K562 (cell line): ENCODE measurements around the gene RNASE13.

Source experiments
- ADNP ChIP-seq: fragments of 200-800 bp; sonication (Bioruptor generic); IDR thresholded peaks from 2 replicates; pipeline ENCODE4 v1.6.1; 2016; ENCODE audit warnings: missing genetic modification characterization, missing compliant biosample characterization
- IRF2 ChIP-seq: sonication (generic); formaldehyde crosslinking; IDR thresholded peaks from 2 replicates; pipeline ENCODE4 v1.8.1; 2022; ENCODE audit warnings: mild to moderate bottlenecking, missing genetic modification reagents
- MYNN ChIP-seq, 2 experiments: sonication (generic); formaldehyde crosslinking in 1 of 2; IDR thresholded peaks; 2 replicates each; pipeline versions ENCODE4 v1.5.0 to v1.6.1; 2016 to 2020; ENCODE audit warnings: antibody characterized with exemption in 1 of 2, missing genetic modification reagents in 1 of 2
- SMARCB1 ChIP-seq: IDR thresholded peaks from 2 replicates; pipeline ENCODE4 v1.6.1; 2011; ENCODE audit warnings: improper control_type of control experiment, low read depth; ENCODE audit not compliant: insufficient read length
- TCF3 ChIP-seq: sonication (generic); formaldehyde crosslinking; IDR thresholded peaks from 2 replicates; pipeline ENCODE4 v1.4.0; 2020; ENCODE audit warnings: mild to moderate bottlenecking, missing genetic modification reagents
- YY1 ChIP-seq, 3 experiments: IDR thresholded peaks; 2 replicates each; pipeline ENCODE4 v1.6.1; 2011; ENCODE audit warnings: low read length in 2 of 3, mild to moderate bottlenecking in 2 of 3, moderate library complexity in 2 of 3, borderline replicate concordance in 1 of 3, control low read depth in 1 of 3, low read depth in 1 of 3; ENCODE audit not compliant: insufficient read depth in 3 of 3, insufficient replicate concordance in 2 of 3, control insufficient read depth in 1 of 3, insufficient read length in 1 of 3; ENCODE audit errors: extremely low read depth in 1 of 3
- ZNF778 ChIP-seq: fragments of 450-650 bp; formaldehyde crosslinking; IDR thresholded peaks from 2 replicates; pipeline ENCODE4 v1.4.0; 2020; ENCODE audit warnings: mild to moderate bottlenecking, moderate library complexity
- TF ChIP-seq, protein P1 (sequence below), 3 experiments: IDR thresholded peaks in 2 of 3; conservative IDR thresholded peaks in 1 of 3; 2 replicates each; pipeline ENCODE4 v1.5.1; 2011 to 2012; ENCODE audit warnings: low read length in 3 of 3, mild to moderate bottlenecking in 3 of 3, control low read depth in 2 of 3, improper control_type of control experiment in 1 of 3, inconsistent platforms in 1 of 3, low read depth in 1 of 3, mixed read lengths in 1 of 3, moderate library complexity in 1 of 3; ENCODE audit not compliant: insufficient read depth in 2 of 3
- TF ChIP-seq, protein P2 (sequence below): fragments of 250-450 bp; sonication (Bioruptor Pico); IDR thresholded peaks from 2 replicates; pipeline ENCODE4 v1.9.0; 2021; ENCODE audit warnings: mild to moderate bottlenecking, inconsistent platforms
- TF ChIP-seq, protein P3 (sequence below): IDR thresholded peaks from 3 replicates; pipeline ENCODE4 v1.6.1; 2011; ENCODE audit warnings: borderline replicate concordance, mild to moderate bottlenecking; ENCODE audit not compliant: insufficient read length, insufficient read depth

DNA sequence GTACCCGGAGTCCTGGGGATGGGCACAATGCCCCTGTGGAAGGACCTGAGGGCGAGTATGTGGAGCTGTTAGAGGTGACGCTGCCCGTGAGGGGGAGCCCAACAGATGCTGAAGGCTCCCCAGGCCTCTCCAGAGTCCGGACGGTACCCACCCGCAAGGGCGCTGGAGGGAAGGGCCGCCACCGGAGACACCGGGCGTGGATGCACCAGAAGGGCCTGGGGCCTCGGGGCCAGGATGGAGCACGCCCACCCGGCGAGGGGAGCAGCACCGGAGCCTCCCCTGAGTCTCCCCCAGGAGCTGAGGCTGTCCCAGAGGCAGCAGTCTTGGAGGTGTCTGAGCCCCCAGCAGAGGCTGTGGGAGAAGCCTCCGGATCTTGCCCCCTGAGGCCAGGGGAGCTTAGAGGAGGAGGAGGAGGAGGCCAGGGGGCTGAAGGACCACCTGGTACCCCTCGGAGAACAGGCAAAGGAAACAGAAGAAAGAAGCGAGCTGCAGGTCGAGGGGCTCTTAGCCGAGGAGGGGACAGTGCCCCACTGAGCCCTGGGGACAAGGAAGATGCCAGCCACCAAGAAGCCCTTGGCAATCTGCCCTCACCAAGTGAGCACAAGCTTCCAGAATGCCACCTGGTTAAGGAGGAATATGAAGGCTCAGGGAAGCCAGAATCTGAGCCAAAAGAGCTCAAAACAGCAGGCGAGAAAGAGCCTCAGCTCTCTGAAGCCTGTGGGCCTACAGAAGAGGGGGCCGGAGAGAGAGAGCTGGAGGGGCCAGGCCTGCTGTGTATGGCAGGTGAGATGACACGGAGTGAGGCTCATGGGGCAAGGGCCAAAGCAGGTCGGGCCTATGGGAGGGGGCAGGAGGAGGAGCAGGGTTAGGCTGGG is 40.0 kb upstream of the RNASE13 start:
- no peak for TF ChIP-seq ZNF778 (CRISPR knock-in tag)
- no peak for TF ChIP-seq YY1 (IDR thresholded peaks at IDR 0.05; ENCODE audit: borderline replicate concordance in 1 of 3, control insufficient read depth in 1 of 3, extremely low read depth in 1 of 3, insufficient read depth in 3 of 3, insufficient read length in 1 of 3, insufficient replicate concordance in 2 of 3, low read depth in 1 of 3, low read length in 2 of 3)
- TF ChIP-seq TCF3 (CRISPR knock-in tag), result no peak
- TF ChIP-seq, protein P1, sequence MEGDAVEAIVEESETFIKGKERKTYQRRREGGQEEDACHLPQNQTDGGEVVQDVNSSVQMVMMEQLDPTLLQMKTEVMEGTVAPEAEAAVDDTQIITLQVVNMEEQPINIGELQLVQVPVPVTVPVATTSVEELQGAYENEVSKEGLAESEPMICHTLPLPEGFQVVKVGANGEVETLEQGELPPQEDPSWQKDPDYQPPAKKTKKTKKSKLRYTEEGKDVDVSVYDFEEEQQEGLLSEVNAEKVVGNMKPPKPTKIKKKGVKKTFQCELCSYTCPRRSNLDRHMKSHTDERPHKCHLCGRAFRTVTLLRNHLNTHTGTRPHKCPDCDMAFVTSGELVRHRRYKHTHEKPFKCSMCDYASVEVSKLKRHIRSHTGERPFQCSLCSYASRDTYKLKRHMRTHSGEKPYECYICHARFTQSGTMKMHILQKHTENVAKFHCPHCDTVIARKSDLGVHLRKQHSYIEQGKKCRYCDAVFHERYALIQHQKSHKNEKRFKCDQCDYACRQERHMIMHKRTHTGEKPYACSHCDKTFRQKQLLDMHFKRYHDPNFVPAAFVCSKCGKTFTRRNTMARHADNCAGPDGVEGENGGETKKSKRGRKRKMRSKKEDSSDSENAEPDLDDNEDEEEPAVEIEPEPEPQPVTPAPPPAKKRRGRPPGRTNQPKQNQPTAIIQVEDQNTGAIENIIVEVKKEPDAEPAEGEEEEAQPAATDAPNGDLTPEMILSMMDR (IDR thresholded peaks at IDR 0.05 in 2 of 3, conservative IDR thresholded peaks at IDR 0.05 in 1 of 3; ENCODE audit: insufficient read depth in 2 of 3, low read depth in 1 of 3, low read length in 3 of 3), result no peak
- TF ChIP-seq ADNP (tag), result no peak
- TF ChIP-seq, protein P2, sequence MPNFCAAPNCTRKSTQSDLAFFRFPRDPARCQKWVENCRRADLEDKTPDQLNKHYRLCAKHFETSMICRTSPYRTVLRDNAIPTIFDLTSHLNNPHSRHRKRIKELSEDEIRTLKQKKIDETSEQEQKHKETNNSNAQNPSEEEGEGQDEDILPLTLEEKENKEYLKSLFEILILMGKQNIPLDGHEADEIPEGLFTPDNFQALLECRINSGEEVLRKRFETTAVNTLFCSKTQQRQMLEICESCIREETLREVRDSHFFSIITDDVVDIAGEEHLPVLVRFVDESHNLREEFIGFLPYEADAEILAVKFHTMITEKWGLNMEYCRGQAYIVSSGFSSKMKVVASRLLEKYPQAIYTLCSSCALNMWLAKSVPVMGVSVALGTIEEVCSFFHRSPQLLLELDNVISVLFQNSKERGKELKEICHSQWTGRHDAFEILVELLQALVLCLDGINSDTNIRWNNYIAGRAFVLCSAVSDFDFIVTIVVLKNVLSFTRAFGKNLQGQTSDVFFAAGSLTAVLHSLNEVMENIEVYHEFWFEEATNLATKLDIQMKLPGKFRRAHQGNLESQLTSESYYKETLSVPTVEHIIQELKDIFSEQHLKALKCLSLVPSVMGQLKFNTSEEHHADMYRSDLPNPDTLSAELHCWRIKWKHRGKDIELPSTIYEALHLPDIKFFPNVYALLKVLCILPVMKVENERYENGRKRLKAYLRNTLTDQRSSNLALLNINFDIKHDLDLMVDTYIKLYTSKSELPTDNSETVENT (CRISPR knock-in tag), result no peak
- no peak for TF ChIP-seq IRF2 (CRISPR knock-in tag)
- TF ChIP-seq, protein P3, sequence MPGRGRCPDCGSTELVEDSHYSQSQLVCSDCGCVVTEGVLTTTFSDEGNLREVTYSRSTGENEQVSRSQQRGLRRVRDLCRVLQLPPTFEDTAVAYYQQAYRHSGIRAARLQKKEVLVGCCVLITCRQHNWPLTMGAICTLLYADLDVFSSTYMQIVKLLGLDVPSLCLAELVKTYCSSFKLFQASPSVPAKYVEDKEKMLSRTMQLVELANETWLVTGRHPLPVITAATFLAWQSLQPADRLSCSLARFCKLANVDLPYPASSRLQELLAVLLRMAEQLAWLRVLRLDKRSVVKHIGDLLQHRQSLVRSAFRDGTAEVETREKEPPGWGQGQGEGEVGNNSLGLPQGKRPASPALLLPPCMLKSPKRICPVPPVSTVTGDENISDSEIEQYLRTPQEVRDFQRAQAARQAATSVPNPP, result no peak
- TF ChIP-seq SMARCB1, result no peak
- TF ChIP-seq MYNN (IDR thresholded peaks at IDR 0.05), result no peak
- TF ChIP-seq MYNN (CRISPR knock-in tag; IDR thresholded peaks at IDR 0.05), result no peak
